GM13977 (cell line): Measurements from ENCODE around the gene COG2.
"Not testable (repeated sequence)": the region's sequence is repeated elsewhere in the genome, so short reads cannot be mapped to it uniquely, and the experiment has no call there.

Source experiments
- DNase-seq: peaks from one replicate; pipeline ENCODE4 v3.0.0; 2012; ENCODE audit warnings: low spot score
- CTCF ChIP-seq: IDR thresholded peaks from 2 replicates; pipeline ENCODE4 v1.5.1; 2012; ENCODE audit warnings: mild to moderate bottlenecking, control low read depth; ENCODE audit not compliant: insufficient read depth; ENCODE audit errors: extremely low read depth, missing control alignments
- in situ Hi-C: fragments of 300-500 bp; cut with MboI; formaldehyde crosslinking; loops from one replicate; pipeline ENCODE4 v1.12.0; 2022; ENCODE audit warnings: low sequenced_read_pairs, low pct_unique_long_range_greater_than_20kb, mixed read lengths, inconsistent platforms; ENCODE audit not compliant: unreplicated experiment

Gene COG2

DNA sequence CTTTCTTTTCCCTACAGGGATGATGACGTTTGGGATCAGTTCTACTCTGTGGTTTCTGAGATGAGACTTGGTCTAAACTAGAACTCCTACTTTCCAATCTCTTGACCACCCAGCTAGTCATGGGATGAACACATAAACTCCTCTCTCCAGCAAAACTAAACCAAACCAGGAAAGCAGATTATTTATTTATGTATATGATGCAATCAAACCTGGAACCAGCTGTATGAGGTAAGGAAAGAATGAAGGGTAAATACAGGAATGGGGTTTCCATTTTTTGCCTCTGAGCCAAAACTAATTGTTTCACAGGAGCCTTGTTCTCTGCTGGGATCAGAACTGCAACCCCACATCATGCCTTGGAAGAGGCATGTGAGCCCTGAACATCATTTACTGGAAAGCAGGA is 75.0 kb downstream of the COG2 start:
- no peak for DNase-seq
- TF ChIP-seq CTCF: no peak
- in situ Hi-C loops: no loop called here

GRCh38 chr1:230721849-230722522 is 79.7 kb downstream of the COG2 start:
- in situ Hi-C loops, DNase-seq: not testable (repeated sequence)

GRCh38 chr1:230725256-230726012 is 83.2 kb downstream of the COG2 start:
- no peak for TF ChIP-seq CTCF
- in situ Hi-C loops: no loop called here
- no peak for DNase-seq

GRCh38 chr1:230728710-230729392 is 86.6 kb downstream of the COG2 start:
- TF ChIP-seq CTCF: no peak
- in situ Hi-C loops: no loop called here
- DNase-seq: no peak

DNA sequence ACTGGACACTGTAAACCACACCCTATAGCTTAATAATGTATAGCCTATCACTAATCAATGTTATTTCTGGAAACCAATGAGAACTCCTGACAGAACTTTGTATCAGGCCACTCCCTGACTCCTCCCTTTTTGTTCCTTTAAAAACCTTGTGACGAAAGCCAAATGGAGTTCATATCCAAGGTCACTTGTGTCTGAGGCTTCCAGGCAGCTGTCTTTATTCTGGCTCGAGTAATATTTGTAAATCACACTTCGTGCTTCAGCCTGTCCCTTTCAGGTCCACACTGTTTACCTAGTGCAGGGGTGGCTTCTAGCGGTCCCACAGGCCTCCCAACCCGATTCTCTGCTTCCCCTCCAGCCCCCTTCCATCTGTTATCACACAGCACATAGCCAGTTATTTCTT is 88.7 kb downstream of the COG2 start:
- no peak for TF ChIP-seq CTCF
- DNase-seq: no peak
- in situ Hi-C loops: no loop called here

DNA sequence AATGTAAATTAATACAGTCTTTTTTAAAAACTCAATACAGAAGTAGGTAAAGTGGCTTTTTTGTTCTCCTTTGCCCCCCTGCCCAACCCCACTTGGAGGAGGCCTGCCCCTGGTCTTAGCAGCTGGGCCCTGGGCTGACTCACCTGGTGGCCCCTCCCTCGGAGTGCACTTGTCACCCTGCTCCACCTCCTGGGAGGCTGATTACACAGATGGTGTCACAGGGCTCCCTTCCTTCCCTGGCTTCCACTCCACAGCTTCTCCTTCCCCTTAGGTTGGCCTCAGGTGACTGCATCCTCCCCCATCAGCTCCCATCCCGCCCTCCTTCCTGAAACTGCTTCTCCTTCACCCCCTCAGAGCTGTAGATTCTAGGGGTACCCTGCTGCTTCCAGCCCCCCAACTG is 93.2 kb downstream of the COG2 start:
- in situ Hi-C loops: no loop called here
- DNase-seq: no peak
- no peak for TF ChIP-seq CTCF

GRCh38 chr1:230737622-230738262 is 95.5 kb downstream of the COG2 start:
- in situ Hi-C loops: no loop called here
- DNase-seq: no peak
- TF ChIP-seq CTCF: no peak
